Fibroblast of skin of left quadriceps (primary cell): ENCODE measurements around the gene SETD1A.
"Not testable (repeated sequence)": the region's sequence is repeated elsewhere in the genome, so short reads cannot be mapped to it uniquely, and the experiment has no call there.

ENCODE experiments used
- DNase-seq, 2 experiments: peaks; one replicate each; pipeline ENCODE4 v3.0.0-alpha.2; 2013; ENCODE audit warnings: low read depth in 2 of 2

Gene SETD1A

DNA sequence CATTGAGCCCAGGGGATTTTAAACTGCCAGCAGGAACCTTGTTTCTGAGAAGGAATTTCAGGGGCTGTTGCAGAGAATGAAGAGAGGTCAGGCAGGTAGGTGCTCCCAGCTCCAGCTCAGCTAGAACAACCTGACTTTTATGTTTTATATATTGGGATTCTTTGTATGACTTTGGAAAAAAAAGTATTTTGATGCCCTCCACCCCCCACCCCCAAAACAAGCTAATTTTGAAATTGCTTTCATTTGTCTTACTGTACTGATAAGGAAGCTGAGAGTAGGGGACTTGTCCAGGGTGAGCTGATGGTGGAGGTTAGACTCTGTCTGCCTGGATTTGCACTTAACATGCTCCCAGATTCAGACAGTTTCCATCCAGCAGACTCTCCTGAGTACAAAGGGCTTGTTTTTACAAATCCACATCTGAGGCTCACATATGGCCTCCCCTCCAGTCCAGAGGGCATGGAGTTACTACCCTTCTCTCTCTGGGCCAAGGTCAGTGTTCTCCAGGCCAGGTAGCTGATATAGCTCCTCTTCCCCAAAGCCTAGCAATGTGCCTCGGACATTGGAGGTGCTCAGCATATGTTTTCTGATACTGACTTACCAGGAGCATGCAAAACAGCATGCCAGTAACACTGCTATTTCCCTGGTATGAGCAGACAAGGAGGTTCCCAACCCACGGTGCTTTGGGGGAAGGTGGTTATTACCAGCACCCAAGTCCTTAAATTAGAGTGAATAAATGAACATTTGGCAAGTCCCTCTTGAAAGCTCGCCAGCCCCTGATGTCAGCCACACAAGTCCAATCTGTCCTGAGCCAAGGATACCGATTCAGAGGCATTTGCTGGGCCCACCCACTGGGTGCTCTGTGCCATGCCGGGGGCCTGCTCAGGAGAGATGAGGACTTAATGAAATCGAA is 41.6 kb downstream of the SETD1A start:
- DNase-seq: no peak

DNA sequence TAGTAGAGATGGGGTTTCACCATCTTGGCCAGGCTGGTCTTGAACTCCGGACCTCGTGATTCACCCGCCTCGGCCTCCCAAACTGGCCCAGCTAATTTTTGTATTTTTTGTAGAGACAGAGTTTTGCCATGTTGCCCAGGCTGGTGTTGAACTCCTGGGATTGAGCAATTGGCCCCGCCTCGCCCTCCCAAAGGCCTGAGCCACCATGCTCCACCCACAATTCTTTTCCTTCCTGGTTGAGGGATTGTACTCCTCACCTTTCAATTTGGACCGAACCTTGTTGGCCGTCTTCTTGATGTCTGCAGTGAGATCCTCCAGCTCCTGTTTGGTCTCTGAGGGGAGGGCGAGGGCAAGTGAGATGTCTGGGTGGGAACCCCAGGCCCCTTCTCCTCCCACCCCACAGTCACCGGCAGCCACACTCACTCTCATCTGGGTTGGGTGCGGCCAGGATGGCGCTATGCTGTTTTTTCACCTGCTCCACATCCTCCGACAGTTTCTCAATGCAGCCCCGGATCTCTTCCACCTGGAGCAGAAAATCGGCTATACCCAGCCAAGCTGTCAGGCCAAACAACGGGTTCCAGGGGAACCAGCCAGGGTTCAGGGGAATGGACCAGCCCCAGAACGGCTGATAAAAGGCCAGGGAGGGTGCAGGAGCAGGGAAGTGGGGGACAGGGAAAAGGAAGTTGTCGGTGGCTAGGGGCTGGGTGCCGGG is 43.3 kb downstream of the SETD1A start:
- DNase-seq: no peak

DNA sequence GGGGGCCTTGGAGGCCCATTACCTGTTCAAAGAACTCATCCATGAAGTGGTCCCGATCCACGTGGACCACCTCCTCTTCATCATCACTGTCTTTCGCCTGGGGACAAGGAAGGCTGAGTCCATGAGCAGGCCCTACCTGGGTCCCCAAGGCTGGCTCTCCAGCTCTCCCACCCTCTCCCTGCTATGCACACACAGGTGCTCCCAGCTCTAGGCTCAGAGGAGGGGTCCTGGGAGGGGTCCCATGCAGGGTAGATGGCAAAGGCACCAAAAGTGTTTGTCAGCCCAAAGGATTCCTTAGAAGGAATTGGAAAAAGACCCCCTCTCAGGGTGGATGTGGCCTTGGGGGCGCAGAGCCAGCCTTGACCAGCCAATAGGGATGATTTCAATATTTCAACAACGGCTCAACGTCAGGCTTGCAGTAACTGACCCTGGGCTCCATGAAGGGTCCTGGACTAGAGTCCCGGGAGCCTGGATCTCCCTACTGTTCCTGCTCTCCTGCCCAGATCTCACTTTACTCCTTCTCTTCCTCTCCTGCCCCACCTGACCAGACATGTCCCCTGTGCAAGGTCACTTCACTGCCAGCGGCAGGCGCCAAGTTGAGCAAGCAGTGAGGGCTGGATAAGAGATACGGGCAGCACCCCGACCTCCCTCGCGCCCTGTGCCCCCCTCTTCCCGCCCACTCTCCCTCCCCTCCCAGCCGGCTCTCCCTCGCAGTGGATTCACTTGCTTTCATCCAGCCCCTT is 44.1 kb downstream of the SETD1A start:
- no peak for DNase-seq

DNA sequence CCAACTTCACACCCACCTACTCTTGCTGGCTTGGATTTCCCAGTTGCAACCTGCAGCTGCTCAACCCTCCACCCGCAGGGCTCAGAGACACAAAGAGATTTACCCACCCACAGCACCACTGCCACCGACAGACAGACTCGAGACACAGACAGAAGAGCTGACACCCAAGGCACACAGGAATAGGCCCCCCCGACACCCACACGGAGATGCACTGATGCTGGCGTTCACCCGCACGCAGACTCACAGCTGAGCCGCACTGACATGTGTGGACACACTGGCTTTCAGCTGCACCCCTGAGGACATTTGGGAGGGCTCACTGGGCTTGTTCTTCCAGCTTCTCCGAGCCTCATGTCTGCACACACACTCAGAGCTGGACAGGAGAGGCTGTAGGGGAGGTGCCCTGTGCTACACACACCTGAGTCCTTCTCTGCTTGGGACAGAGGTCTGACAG is 44.7 kb downstream of the SETD1A start:
- no peak for DNase-seq

DNA sequence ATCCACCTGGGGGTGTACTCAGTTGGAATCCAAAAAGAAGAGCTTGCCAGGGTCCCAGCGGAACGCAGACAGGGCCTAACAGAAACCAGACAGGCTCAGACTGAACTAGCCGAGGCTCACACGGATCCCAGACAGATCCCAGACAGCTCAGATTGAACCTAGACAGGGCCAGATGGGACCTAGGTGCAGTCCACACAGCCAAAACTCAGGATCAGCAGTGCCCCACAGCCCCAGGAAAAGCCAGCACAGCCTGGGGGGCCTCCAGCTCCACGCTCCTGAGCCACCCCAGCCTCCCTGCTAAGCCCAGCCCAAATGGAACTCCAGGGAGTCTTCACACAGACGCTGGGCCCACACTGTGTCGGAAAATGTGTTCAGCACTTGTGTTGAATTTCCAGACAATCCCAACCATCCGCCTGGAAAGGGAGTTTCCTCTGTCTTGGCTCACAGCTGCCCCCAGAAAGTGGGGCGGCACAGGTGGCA is 45.3 kb downstream of the SETD1A start:
- no peak for DNase-seq

DNA sequence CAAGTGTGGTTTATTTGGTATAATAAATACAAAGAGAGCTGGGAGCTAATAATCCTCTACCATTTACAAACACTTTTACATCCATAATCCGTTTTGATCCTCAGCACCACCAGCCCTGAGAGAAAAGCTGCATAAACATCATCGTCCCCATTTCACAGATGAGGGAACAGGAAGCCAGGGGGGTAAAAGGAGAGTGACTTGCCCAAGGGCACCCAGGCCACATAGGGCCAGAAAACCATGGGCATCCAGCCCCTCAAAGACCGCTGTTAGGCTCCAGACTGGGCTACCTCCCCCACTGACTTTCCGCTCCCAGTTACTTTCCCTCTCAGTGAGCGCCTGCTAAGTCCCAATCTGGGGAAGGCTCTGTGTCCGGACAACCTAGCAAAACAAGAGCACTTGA is 46.2 kb downstream of the SETD1A start:
- DNase-seq: no peak

DNA sequence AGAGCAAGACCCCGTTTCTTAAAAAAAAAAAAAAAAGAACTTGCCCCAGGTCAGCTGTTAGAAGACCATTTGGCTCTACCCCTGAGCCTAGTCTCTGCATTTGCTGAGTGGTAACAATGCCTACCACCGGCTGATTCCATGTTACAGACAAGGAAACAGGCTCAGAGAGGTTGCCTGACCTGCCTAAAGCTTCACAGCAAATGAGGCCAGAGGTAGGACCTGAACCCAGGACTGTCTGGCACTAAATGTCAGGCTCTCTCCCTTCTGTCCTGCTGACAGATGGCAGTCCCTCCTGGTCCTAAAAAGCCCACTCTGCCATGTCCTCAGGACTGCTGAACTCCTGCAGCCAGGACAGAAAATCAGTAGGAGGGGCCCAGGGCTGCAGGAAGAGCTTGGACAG is 47.1 kb downstream of the SETD1A start:
- DNase-seq: no peak

DNA sequence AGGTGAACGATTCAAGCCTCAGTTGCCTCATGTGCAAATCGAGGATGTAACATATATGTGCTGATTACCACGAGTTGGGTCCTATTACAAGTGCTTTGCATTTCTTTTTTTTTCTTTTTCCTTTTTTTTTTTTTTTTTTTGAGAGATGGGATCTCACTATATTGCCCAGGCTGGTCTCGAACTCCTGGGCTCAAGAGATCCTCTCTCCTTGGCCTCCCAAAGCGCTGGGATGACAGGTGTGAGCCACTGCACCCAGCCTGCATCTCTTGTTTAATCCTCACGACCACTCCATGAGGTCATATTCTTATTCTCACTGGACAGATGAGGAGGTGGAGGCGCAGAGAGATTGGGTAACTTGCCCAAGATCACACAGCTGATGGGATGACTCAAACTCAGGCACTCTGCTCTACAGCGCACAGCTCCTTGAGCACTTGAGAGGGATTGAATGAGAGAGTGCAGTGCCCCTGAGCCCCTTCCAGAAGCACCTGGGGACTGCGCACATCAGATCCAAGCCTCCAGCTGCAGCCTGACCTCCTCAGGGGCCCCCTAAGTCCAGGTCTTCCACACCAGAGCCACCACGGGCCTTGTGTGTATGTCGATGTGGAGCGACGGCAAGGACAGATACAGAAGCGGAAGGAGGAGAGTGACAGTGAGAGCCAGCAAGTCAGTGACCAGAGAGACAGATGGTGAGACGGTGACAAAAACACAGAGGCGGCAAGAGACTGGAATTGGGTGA is 48.0 kb downstream of the SETD1A start:
- no peak for DNase-seq

DNA sequence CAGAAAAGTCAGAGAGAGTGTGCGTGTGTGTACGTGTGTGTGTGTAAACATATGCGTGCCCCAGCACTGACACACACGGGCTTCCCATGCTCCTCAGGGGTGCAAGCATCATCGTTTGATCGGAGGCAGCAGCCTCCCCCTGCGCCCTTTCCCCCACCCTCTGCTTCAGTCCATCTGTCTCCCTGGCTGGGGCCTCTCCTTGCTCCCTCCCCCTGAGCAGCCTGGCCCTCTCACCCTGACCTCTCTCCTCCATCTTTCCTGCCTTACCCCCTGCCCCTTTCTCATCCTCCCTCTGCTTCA is 48.5 kb downstream of the SETD1A start:
- DNase-seq: no peak

DNA sequence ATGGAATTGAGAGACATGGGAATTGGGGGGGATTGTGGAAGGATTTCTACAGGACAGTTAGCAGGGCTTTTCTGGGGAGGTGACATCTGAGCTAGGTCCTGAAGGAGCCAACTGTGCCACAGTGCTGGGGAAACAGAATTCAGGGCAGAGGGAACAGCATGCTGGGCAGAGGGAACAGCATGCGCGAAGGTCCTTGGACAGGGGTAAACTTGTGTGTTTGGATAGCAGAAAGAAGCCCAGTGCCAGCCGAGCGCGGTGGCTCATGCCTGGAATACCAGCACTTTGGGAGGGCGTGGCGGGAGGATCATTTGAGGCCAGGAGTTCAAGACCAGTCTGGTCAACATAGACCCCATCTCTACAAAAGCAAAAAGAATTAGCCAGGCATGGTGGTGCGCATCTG is 49.0 kb downstream of the SETD1A start:
- no peak for DNase-seq

DNA sequence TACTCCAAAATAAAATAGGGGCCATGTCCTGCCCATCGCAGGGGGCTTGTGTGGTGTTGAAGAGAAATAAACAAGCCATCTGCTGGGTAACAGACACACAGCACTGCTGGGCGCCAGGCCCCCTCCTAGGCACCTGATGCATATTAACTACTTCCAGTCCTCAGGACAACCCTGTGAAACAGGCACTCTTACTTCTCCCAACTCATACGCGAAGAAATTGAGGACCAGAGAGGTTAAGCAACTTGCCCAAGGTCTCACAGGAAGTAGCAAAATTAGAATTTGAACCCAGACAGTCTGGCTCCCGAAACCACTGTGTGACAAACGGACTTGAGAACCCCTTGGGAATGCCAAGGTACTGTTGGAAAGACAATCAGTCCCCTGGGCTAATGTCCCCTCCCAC is 50.1 kb downstream of the SETD1A start:
- DNase-seq: no peak

DNA sequence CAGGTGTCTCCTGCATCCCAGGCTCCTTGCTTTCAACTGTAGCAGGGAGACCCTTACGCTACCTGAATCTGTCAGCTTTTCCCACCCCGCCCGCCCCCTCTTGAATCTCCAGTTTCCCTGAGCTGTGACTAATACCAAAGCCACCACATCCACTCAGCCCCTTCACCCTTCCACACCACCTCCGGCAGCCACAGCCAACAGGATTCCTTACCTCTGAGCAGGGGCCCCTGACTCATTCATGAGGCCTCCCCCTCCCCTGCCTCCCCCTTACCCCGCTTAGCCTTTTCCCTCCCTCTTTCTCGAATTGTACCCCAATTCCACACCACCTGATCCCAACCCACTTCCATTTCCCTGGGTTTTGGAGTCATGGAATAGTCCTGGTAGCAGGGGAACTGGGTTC is 50.6 kb downstream of the SETD1A start:
- peak in 1 of 2 experiments; percentile 46 for DNase-seq

DNA sequence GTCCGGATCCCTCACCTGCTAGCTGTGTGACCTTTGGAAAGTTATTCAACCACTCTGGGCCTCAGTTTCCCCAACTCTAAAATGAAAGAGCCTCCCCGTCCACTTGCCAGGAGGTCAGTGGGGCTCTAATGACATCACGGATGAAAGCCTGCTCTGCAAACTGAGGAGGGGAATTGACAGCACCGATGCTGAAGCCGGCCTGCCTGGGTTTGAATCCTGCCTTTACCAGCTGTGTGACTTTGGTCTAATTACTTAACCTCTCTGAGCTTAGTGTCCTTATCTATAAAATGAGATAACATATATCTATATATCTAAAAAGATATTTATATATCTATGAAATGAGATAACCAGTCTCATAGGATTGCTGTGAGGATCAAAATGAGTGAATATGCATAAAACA is 51.0 kb downstream of the SETD1A start:
- DNase-seq: no peak

DNA sequence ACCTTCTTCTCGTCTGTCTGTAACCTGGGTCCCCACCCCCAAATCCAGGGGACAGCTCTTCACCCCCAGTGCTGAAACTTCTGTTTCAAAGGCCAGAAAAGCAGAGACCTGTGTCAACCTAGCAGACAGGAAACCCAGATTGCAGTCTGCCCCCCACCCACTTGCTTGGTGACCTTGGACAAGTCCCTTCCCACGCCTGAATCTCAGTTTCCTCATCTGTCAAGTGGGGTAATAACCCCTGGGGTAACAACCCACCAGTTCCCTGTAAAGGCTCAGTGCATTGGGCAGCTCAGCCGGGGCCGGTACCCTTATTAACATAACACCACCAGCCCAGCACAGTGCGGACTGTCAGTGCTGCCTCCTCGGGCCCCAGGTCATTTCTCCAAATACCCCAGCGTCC is 51.6 kb downstream of the SETD1A start:
- no peak for DNase-seq

DNA sequence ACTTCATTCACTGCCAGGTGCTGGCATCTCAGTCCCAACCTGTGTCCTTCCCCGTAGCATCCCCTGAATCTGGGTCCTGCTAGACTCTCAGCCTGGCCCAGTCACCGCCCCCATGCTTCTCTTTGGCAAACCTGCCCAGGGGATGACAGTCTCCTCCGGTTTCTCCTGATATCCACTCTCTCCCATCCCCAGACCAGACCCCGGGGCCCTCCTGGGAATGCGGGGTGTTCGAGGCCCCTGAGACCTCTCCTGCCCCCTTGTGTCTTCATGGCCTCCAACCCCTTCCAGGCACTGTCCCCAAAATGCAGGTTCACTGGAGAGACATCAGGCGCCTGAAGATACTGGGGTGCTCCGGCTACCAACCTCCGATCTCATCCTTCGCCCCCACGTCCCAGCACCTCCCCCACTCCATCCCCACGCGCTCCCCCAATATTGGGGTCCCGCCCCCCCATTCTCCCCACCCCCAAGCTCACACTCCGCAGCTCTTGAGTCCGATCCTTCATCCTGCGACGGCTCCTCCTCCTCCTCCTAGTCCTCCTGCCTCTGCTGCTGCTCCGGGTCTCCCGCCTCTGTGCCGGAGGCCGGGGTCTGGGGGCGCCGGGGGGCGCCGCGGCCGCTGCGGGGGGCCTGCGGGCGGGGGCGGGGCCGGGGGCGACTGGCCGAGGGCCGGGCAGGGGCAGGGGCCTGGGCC is 52.5 kb downstream of the SETD1A start:
- DNase-seq: no peak

DNA sequence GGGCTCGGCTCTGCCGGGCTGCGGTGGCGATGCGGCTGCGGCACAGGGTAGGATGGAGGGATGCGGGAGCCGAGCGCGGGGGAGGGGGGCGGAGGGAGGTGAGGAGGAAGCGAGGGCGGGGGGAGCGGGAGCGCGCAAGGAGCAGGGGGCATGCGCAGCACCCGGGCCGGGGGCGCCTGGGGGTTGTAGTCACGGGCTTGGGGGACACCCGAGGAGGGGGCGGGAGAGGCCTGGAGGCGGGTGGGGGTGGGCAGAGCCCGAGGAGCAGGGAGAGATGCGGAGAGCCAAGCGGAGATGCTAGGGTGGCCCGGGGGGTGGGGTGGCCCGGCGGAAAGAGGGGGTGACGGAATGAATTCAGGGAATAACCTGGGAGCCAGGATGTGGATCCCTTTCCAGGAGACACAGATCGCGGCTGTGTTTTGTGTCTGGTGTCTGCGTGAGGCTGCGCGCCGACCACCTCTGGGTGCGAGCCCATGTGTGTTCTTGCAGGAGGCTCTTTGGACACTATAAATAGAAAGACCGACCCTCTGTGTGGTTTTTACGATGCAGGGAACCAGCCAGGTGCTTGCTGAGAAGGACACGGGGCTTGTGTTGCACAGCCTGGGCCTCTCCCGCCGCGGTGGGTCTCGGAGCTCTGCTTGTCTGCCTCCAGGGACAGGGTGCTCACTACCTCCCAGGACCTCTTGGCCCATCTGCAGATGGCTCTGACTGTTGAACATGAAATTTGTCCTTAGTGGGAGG is 53.2 kb downstream of the SETD1A start, which contains the start of gene STX1B:
Gene STX1B (minus strand): TSS at position 54 of the 741 bp plus-strand sequence. CDS start 242 bp downstream, outside the sequence.
- DNase-seq: no peak

DNA sequence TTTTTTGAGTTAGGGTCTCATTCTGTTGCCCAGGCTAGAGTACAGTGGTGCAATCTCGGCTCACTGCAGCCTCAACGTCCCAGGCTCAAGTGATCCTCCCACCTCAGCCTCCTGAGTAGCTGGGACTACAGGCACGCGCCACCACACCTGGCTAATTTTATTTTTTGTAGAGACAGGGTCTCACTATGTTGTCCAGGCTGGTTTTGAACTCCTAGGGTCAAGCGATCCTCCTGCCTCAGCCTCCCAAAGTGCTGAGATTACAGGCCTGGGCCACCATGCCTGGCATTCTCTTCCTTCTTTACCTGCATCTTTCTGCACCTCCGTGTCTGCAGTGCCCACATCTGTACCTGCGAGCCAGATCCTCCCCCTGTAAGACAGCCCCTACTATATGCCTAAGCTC is 54.3 kb downstream of the SETD1A start:
- DNase-seq: not testable (repeated sequence)

DNA sequence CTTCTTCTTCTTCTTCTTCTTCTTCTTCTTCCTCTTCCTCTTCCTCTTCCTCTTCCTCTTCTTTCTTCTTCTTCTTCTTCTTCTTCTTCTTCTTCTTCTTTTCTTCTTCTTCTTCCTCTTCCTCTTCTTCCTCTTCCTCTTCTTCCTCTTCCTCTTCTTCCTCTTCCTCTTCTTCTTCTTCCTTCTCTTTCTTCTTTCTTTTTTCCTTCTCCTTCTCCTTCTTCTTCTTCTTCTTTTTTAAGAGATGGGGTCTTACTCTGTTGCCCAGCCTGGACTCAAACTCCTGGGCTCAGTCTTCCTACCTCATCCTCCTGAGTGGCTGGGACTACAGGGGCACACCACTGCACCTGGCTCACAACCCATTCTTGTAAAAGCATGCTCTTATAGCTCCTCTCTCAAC is 55.7 kb downstream of the SETD1A start:
- not testable (repeated sequence) for DNase-seq

DNA sequence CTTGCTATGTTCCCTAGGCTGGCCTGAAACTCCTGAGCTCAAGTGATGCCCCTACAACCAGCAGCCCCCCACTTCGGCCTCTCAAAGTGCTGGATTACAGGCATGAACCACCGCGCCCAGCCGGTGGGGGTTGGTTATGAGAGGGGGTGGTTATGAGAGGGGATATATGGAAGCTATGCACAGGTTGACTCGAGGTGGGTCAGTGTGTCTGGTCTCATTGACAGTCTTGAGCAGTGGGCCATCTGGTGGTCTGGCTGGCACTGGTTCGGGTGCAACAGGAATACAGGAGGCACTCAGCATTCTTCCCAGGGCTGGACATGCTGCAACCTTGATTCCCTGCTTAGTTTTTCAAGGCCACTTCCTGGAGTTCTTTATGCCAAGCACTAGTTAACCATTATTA is 58.5 kb downstream of the SETD1A start:
- DNase-seq: no peak

DNA sequence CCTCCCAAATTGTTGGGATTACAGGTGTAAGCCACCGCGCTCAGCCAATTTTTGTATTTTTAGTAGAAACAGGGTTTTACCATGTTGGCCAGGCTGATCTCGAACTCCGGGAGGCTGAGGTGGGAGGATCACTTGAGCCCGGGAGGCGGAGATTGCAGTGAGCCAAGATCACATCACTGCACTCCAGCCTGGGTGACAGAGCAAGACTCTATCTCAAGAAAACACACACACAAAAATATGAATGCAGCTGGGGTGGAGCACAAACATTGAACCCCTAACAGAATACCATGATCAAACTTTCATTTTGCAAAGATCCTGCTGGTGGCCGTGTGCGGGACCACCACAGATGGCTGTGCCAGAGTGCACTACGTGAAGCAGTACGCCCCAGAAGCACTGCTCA is 60.2 kb downstream of the SETD1A start:
- DNase-seq: not testable (repeated sequence)
